B cell (primary cell): ENCODE results near the gene ATXN2. TPM values are rescaled to one million over a fixed set of nuclear protein-coding genes. Genes with fewer than 3 reads are reported as not detected.

Experiments used
- ATAC-seq: fragments of 200-7000 bp; cut with Tn5 transposase; one replicate; pipeline ENCODE4 v1.10.0; 2021; ENCODE audit warnings: low read depth, mild to moderate bottlenecking, moderate number of reproducible peaks, moderate library complexity
- CTCF ChIA-PET: fragments of 350-600 bp; sonication (Branson Sonifier 250); formaldehyde crosslinking; loops from one replicate; lab custom pipeline; 2021; ENCODE audit warnings: antibody characterized with exemption, inconsistent platforms; lab: Charles Lee
- POLR2A ChIA-PET: fragments of 350-600 bp; sonication (Branson Sonifier 250); formaldehyde crosslinking; loops from one replicate; lab custom pipeline; 2021; ENCODE audit warnings: antibody characterized with exemption; lab: Charles Lee
- DNase-seq: peaks from one replicate; pipeline ENCODE4 v3.0.0; 2013
- H2AFZ ChIP-seq: 2 replicates; pipeline ENCODE4 v1.6.1; 2012; ENCODE audit warnings: mild to moderate bottlenecking, low read depth, low read length; ENCODE audit not compliant: insufficient read depth, poor library complexity, severe bottlenecking
- H3K27ac ChIP-seq, 2 donors: 1 replicate in 1 of 2; 2 replicates in 1 of 2; pipeline ENCODE4 v1.5.1; 2012 to 2013; ENCODE audit warnings: low read length in 2 of 2, mild to moderate bottlenecking in 2 of 2, moderate library complexity in 1 of 2
- H3K27me3 ChIP-seq, 4 experiments: fragments of 200-600 bp in 1 of 4; sonication (generic) in 1 of 4; replicated peaks in 1 of 4; 1 replicate in 2 of 4; 2 replicates in 2 of 4; pipeline versions ENCODE4 v1.6.1 to v1.7.0; 2013 to 2016; ENCODE audit warnings: low read length in 3 of 4, mild to moderate bottlenecking in 2 of 4, mixed read lengths in 1 of 4, moderate library complexity in 1 of 4; ENCODE audit not compliant: insufficient read depth in 4 of 4, control insufficient read depth in 3 of 4; ENCODE audit errors: control extremely low read depth in 1 of 4
- H3K36me3 ChIP-seq, 2 experiments: replicated peaks in 1 of 2; 1 replicate in 1 of 2; 2 replicates in 1 of 2; pipeline versions ENCODE4 v1.6.1 to v1.7.1; 2013; ENCODE audit warnings: low read length in 1 of 2; ENCODE audit not compliant: insufficient read depth in 2 of 2, control insufficient read depth in 1 of 2; ENCODE audit errors: control extremely low read depth in 1 of 2, extremely low read depth in 1 of 2
- H3K4me1 ChIP-seq, 2 donors: fragments of 200-600 bp in 1 of 2; sonication (generic) in 1 of 2; 1 replicate in 1 of 2; 2 replicates in 1 of 2; pipeline versions ENCODE4 v1.5.1 to v1.6.1; 2013 to 2017; ENCODE audit warnings: low read length in 2 of 2; ENCODE audit not compliant: control insufficient read depth in 2 of 2, insufficient read depth in 2 of 2
- H3K4me2 ChIP-seq: replicated peaks from 2 replicates; pipeline ENCODE3; 2012; ENCODE audit warnings: mild to moderate bottlenecking, low read depth, low read length; ENCODE audit not compliant: poor library complexity, severe bottlenecking
- H3K4me3 ChIP-seq, 5 experiments: fragments of 200-600 bp in 1 of 5; sonication (generic) in 1 of 5; 1 replicate in 3 of 5; 2 replicates in 2 of 5; pipeline versions ENCODE4 v1.5.1 to v1.7.0; 2011 to 2016; ENCODE audit warnings: low read length in 4 of 5, mild to moderate bottlenecking in 4 of 5, low read depth in 2 of 5, control low read depth in 1 of 5, moderate library complexity in 1 of 5; ENCODE audit not compliant: insufficient read depth in 1 of 5; ENCODE audit errors: control extremely low read depth in 1 of 5, extremely low read depth in 1 of 5
- H3K79me2 ChIP-seq: fragments of 200-600 bp; sonication (generic); one replicate; pipeline ENCODE4 v1.6.0; 2016; ENCODE audit warnings: low read length; ENCODE audit not compliant: control insufficient read depth, insufficient read depth
- H3K9ac ChIP-seq: fragments of 200-600 bp; sonication (generic); 2 replicates; pipeline ENCODE4 v1.6.1; 2017; ENCODE audit warnings: mild to moderate bottlenecking, low read length, moderate library complexity
- H3K9me3 ChIP-seq, 3 donors: one replicate each; pipeline versions ENCODE4 v1.6.1 to v1.7.1; 2013; ENCODE audit warnings: low read length in 2 of 3; ENCODE audit not compliant: control insufficient read depth in 2 of 3, insufficient read depth in 1 of 3; ENCODE audit errors: control extremely low read depth in 1 of 3
- H4K20me1 ChIP-seq: 2 replicates; pipeline ENCODE4 v1.6.0; 2012; ENCODE audit warnings: mild to moderate bottlenecking, low read length; ENCODE audit not compliant: insufficient read depth, control insufficient read depth, poor library complexity, severe bottlenecking
- H3K27ac Mint-ChIP-seq: one replicate; pipeline ENCODE4 v1.8.0; 2021; ENCODE audit warnings: mixed read lengths
- H3K27me3 Mint-ChIP-seq: one replicate; pipeline ENCODE4 v1.8.0; 2021; ENCODE audit warnings: mixed read lengths
- H3K4me1 Mint-ChIP-seq: one replicate; pipeline ENCODE4 v1.8.0; 2021; ENCODE audit warnings: mixed read lengths
- H3K4me3 Mint-ChIP-seq: one replicate; pipeline ENCODE4 v1.8.0; 2021; ENCODE audit warnings: mixed read lengths
- H3K9me3 Mint-ChIP-seq: one replicate; pipeline ENCODE4 v1.8.0; 2022; ENCODE audit warnings: mixed read lengths; ENCODE audit not compliant: insufficient read depth
- EZH2 ChIP-seq: IDR thresholded peaks from 2 replicates; pipeline ENCODE4 v1.6.1; 2012; ENCODE audit warnings: borderline replicate concordance, low read depth, mild to moderate bottlenecking, moderate library complexity, low read length; ENCODE audit not compliant: insufficient read depth, poor library complexity, severe bottlenecking
- WGBS: methylation state at CpG from one replicate; pipeline ENCODE4 v1.1.5; 2013; ENCODE audit warnings: missing lambda C conversion rate; ENCODE audit not compliant: insufficient coverage; 5-methylcytosine and 5-hydroxymethylcytosine counted together
- intact Hi-C: fragments of 100-400 bp; cut with micrococcal nuclease; formaldehyde crosslinking; loops from one replicate; pipeline ENCODE4 v1.10.0; 2022
- polyA plus RNA-seq: library from polyadenylated mRNA; depleted of rRNA; stranded (reverse); fragments of >200 nt; gene quantifications from 2 replicates; pipeline ENCODE4 v1.2.3, GENCODE V29; 2012
- total RNA-seq, 2 donors: library from RNA; stranded (reverse); fragments of 120-200 nt in 1 of 2; gene quantifications; 1 replicate in 1 of 2; 2 replicates in 1 of 2; pipeline versions ENCODE4 v1.2.3 to v1.2.4, GENCODE V29; 2013 to 2022
- TF ChIP-seq, protein P1 (sequence below): fragments of 200-600 bp; IDR thresholded peaks from one replicate; pipeline ENCODE4 v1.8.0; 2022; ENCODE audit warnings: antibody characterized with exemption, mild to moderate bottlenecking

ATXN2 gene
- total and polyA plus RNA-seq, 2 donors (not counting 1 experiment from before 2014, with no cell fraction given): 28.2 to 83.8 TPM

DNA sequence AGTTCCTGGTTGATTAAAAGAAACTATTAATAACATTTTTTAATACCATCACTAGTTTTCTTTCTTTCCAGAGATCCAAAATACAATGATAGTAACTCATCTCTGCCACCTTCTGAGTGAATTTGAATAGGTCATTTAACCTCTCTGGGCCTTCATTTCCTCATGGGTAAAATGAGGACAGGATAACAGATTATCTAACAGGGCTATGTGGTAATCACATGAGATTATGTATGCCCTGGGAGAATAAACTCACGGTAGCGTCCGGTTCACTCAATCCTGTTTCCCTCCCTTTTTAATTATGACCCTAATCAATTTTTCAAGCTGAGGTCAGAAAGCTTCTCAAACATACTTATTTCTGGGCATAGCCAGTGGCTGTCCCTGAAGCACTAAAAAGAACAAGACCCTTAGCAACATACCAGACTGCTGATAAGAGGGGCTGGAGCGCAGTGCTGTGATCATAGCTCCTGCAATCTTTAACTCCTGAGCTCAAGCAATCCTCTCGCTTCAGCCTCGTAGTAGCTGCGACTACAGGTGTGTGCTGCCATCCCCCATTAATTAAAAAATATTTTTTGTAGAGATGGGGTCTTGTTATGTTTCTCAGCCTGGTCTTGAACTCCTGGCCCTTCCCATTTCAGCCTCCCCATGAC lies 24.2 kb downstream of the ATXN2 start:
- ATAC-seq (no peak), DNase-seq (no peak)
- no peaks in the 10 kb centered on the region for H3K4me1 ChIP-seq
- no peak overlapping the region for H2AFZ ChIP-seq
- H4K20me1 ChIP-seq: peaks cover 17% of the 10 kb centered on the region
- no peaks in the 10 kb centered on the region for H3K9me3 ChIP-seq
- Mint-ChIP-seq H3K4me1 (peaks cover 29% of the 10 kb centered on the region), H3K4me3 (no peak overlapping the region), H3K27me3 (no peaks in the 10 kb centered on the region), H3K9me3 (no peaks in the 10 kb centered on the region), H3K27ac (no peak overlapping the region)
- CTCF ChIA-PET: interaction anchor here (0.7 kb wide), 1 partner anchor 264 kb away, joined by 3 read pairs; no protein-coding TSS in a partner anchor
- WGBS: 100% methylated on average over 4 of the region's 7 CpGs
- TF ChIP-seq, protein P1, sequence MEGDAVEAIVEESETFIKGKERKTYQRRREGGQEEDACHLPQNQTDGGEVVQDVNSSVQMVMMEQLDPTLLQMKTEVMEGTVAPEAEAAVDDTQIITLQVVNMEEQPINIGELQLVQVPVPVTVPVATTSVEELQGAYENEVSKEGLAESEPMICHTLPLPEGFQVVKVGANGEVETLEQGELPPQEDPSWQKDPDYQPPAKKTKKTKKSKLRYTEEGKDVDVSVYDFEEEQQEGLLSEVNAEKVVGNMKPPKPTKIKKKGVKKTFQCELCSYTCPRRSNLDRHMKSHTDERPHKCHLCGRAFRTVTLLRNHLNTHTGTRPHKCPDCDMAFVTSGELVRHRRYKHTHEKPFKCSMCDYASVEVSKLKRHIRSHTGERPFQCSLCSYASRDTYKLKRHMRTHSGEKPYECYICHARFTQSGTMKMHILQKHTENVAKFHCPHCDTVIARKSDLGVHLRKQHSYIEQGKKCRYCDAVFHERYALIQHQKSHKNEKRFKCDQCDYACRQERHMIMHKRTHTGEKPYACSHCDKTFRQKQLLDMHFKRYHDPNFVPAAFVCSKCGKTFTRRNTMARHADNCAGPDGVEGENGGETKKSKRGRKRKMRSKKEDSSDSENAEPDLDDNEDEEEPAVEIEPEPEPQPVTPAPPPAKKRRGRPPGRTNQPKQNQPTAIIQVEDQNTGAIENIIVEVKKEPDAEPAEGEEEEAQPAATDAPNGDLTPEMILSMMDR: no peak
- TF ChIP-seq EZH2: no peak
- POLR2A ChIA-PET: interaction anchor here (0.7 kb wide), 1 partner anchor 28 kb away, joined by 6 read pairs; no protein-coding TSS in a partner anchor
- intact Hi-C loops: no loop called here
- peaks cover 84% of the 10 kb centered on the region for H3K79me2 ChIP-seq
- H3K9ac ChIP-seq: no peak overlapping the region
- no peak overlapping the region for H3K4me3 ChIP-seq
- no peaks in the 10 kb centered on the region for H3K36me3 ChIP-seq
- H3K27me3 ChIP-seq: no peaks in the 10 kb centered on the region
- no peak overlapping the region for H3K4me2 ChIP-seq
- no peak overlapping the region for H3K27ac ChIP-seq

DNA sequence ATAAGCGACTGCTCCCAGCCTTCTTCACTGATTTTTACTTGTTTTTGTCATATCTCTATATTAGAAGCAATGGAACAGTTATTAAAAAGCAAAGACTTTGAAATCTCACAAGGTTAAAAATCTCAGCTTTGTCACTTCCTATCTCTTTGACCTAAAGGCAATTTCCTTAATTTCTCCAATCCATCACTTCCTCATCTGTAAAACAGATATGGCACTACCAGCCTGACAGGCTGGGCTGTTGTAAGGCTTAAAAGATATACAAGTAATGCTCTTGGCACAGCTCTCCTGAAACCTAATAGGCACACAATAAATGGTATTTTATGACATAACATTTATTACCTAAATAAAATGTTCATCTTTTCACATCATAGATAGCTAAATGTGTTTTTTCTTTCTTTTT lies 25.6 kb downstream of the ATXN2 start:
- H3K4me3 Mint-ChIP-seq: no peak overlapping the region
- H2AFZ ChIP-seq: no peak overlapping the region
- H3K4me1 ChIP-seq: no peaks in the 10 kb centered on the region
- DNase-seq: no peak
- no peaks in the 10 kb centered on the region for H3K27me3 Mint-ChIP-seq
- CTCF ChIA-PET: interaction anchor here (0.5 to 0.7 kb wide), 2 partner anchors 226 to 506 kb away, joined by 3 to 4 read pairs; no protein-coding TSS in a partner anchor
- H3K27me3 ChIP-seq: no peaks in the 10 kb centered on the region
- no peaks in the 10 kb centered on the region for H3K9me3 ChIP-seq
- H3K9ac ChIP-seq: no peak overlapping the region
- H3K9me3 Mint-ChIP-seq: no peaks in the 10 kb centered on the region
- H3K79me2 ChIP-seq: peaks cover 80% of the 10 kb centered on the region
- no peaks in the 10 kb centered on the region for H3K36me3 ChIP-seq
- intact Hi-C loops: no loop called here
- ATAC-seq: no peak
- H3K4me1 Mint-ChIP-seq: peaks cover 29% of the 10 kb centered on the region
- H3K27ac Mint-ChIP-seq: no peak overlapping the region
- no peak overlapping the region for H3K4me3 ChIP-seq
- H3K4me2 ChIP-seq: no peak overlapping the region
- peaks cover 8% of the 10 kb centered on the region for H4K20me1 ChIP-seq
- H3K27ac ChIP-seq: no peak overlapping the region
- TF ChIP-seq, protein P1: no peak
- POLR2A ChIA-PET: no interaction called here
- WGBS: no CpG with 5 or more reads among the region's 1 CpG
